Stomach (tissue), 9 donors: Measurements from ENCODE around the gene IQCC. TPM values are rescaled to one million over a fixed set of nuclear protein-coding genes. Genes with fewer than 3 reads are reported as not detected.

Experiments used
- DNase-seq, 2 donors: peaks; one replicate each; pipeline versions ENCODE4 v3.0.0 to v3.0.0-alpha.2; 2013 to 2019
- H3K27ac ChIP-seq, 5 donors: fragments of 200-600 bp in 4 of 5; sonication (generic) in 4 of 5; one replicate each; pipeline ENCODE4 v1.5.1; 2013 to 2019; ENCODE audit warnings: mild to moderate bottlenecking in 1 of 5, moderate library complexity in 1 of 5
- H3K27me3 ChIP-seq, 3 donors: fragments of 200-600 bp; sonication (generic); one replicate each; pipeline ENCODE4 v1.5.1; 2017 to 2019; ENCODE audit warnings: mixed run types in 1 of 3
- H3K36me3 ChIP-seq, 4 donors: fragments of 200-600 bp; sonication (generic); 1 replicate in 3 of 4; 2 replicates in 1 of 4; pipeline ENCODE4 v1.5.1; 2016 to 2019
- H3K4me1 ChIP-seq, 4 donors: fragments of 200-600 bp; sonication (generic); one replicate each; pipeline ENCODE4 v1.5.1; 2016 to 2019
- H3K4me3 ChIP-seq, 4 donors: fragments of 200-600 bp; sonication (generic) in 3 of 4; one replicate each; pipeline ENCODE4 v1.5.1; 2016 to 2019; ENCODE audit warnings: mild to moderate bottlenecking in 1 of 4
- H3K9me3 ChIP-seq, 4 donors: fragments of 200-600 bp; sonication (generic); one replicate each; pipeline ENCODE4 v1.5.1; 2016 to 2019
- CTCF ChIP-seq, 7 experiments: fragments of 450-650 bp in 4 of 7; fragments of 200-600 bp in 3 of 7; sonication (generic) in 3 of 7; IDR thresholded peaks; one replicate each; pipeline ENCODE4 v1.5.1; 2016 to 2019; ENCODE audit warnings: antibody characterized with exemption in 7 of 7, control low read depth in 2 of 7, mild to moderate bottlenecking in 1 of 7
- EP300 ChIP-seq: sonication (generic); formaldehyde crosslinking; IDR thresholded peaks from one replicate; pipeline ENCODE4 v1.6.1; 2017; ENCODE audit warnings: antibody characterized with exemption
- POLR2A ChIP-seq, 4 donors: fragments of 450-650 bp; IDR thresholded peaks; one replicate each; pipeline ENCODE4 v1.6.1; 2016; ENCODE audit warnings: antibody characterized with exemption in 4 of 4, control low read depth in 2 of 4, mild to moderate bottlenecking in 1 of 4, moderate library complexity in 1 of 4
- POLR2AphosphoS5 ChIP-seq, 3 donors: sonication (generic); formaldehyde crosslinking; IDR thresholded peaks; one replicate each; pipeline ENCODE4 v1.6.1; 2016; ENCODE audit warnings: antibody characterized with exemption in 3 of 3
- WGBS, 5 donors: extraction: QIAGEN DNeasy Blood & Tissue Kit in 3 of 5; methylation state at CpG; one replicate each; pipeline versions ENCODE4 v1.1.5 to v1.1.7; 2013 to 2018; 5-methylcytosine and 5-hydroxymethylcytosine counted together
- intact Hi-C: fragments of 100-400 bp; cut with DNase I; formaldehyde crosslinking; loops from one replicate; pipeline ENCODE4 v1.15.1; 2023; ENCODE audit warnings: low total_unique reads
- polyA plus RNA-seq, 3 donors: library from polyadenylated mRNA; stranded (reverse); fragments of 200-250 nt; gene quantifications; one replicate each; pipeline ENCODE4 v1.2.3, GENCODE V29; 2013
- total RNA-seq, 5 donors: library from RNA; depleted of rRNA; stranded (reverse); fragments of >200 nt; gene quantifications; one replicate each; pipeline versions ENCODE4 v1.1.0 to v1.2.3, GENCODE V29; 2014 to 2016
- donor health status: healthy with polysubstance abuse.
- donor health status: Bipolar disorder and iron deficiency.
- donor health status: healthy.

The IQCC gene
- total and polyA plus RNA-seq, 8 donors = 1.3 to 5.5 (median 2.3) TPM; not detected in 1

GRCh38 chr1:32250893-32251716, 45.6 kb downstream of the IQCC start, which contains the start of gene LCK:
TSS of gene LCK (plus strand) at chr1:32251265. CDS start at chr1:32274330, 23,065 bp downstream.
- intact Hi-C loops = no loop called here
- Histone ChIP-seq H3K4me1 (peaks cover 12 to 42% (median 18%) of the 10 kb centered on the region in 4 donors), H3K27ac (peak within 1 kb of the TSS; percentile 50 to 85 (median 75)), H3K27me3 (no peaks in the 10 kb centered on the region), H3K9me3 (no peaks in the 10 kb centered on the region), H3K4me3 (peak within 1 kb of the TSS; percentile 19 to 31 (median 26)), H3K36me3 (no peaks in the 10 kb centered on the region)
- no peak for DNase-seq
- TF ChIP-seq EP300 (no peak), POLR2A (IDR thresholded peaks at IDR 0.05) (peak in 1 of 4 donors; percentile 11)
- 73 to 88% (median 81%) methylated on average over 24 to 25 of the region's 25 CpGs for WGBS, 5 donors

- TF ChIP-seq POLR2A (IDR thresholded peaks at IDR 0.05) (no peak), EP300 (no peak), CTCF (IDR thresholded peaks at IDR 0.05) (no peak), POLR2AphosphoS5 (IDR thresholded peaks at IDR 0.05) (no peak)
- H3K36me3 ChIP-seq = no peaks in the 10 kb centered on the region
- H3K27ac ChIP-seq = peak overlapping the region in 2 of 5 donors; percentile 18 to 20
- WGBS, 5 donors = 73 to 86% (median 82%) methylated on average over 10 of the region's 10 CpGs
- no peak for DNase-seq
- peaks cover 0 to 4% (median 0%) of the 10 kb centered on the region in 3 donors for H3K27me3 ChIP-seq
- intact Hi-C loops = no loop called here
- H3K4me3 ChIP-seq = peak overlapping the region in 1 of 4 donors; percentile 6
- H3K4me1 ChIP-seq = peaks cover 0 to 4% (median 0%) of the 10 kb centered on the region in 4 donors
- H3K9me3 ChIP-seq = no peaks in the 10 kb centered on the region
Measured at GRCh38 chr1:32255072-32256071, 49.9 kb downstream of the IQCC start.

GRCh38 chr1:32256473-32257226, 51.2 kb downstream of the IQCC start:
- Histone ChIP-seq H3K4me1 (no peaks in the 10 kb centered on the region), H3K36me3 (no peaks in the 10 kb centered on the region), H3K4me3 (no peak overlapping the region), H3K9me3 (no peaks in the 10 kb centered on the region), H3K27ac (no peak overlapping the region), H3K27me3 (peaks cover 0 to 4% (median 0%) of the 10 kb centered on the region in 3 donors)
- no peak for TF ChIP-seq CTCF (IDR thresholded peaks at IDR 0.05)
- no peak for TF ChIP-seq POLR2AphosphoS5 (IDR thresholded peaks at IDR 0.05)
- TF ChIP-seq POLR2A (IDR thresholded peaks at IDR 0.05) = no peak
- no peak for DNase-seq
- intact Hi-C loops = no loop called here
- WGBS, 5 donors = 68 to 73% (median 70%) methylated on average over 9 of the region's 9 CpGs

- Histone ChIP-seq H3K27me3 (peaks cover 0 to 4% (median 0%) of the 10 kb centered on the region in 3 donors), H3K4me3 (no peak overlapping the region), H3K36me3 (no peaks in the 10 kb centered on the region), H3K27ac (no peak overlapping the region), H3K9me3 (no peaks in the 10 kb centered on the region), H3K4me1 (no peaks in the 10 kb centered on the region)
- intact Hi-C loops = no loop called here
- no peak for DNase-seq
- TF ChIP-seq POLR2AphosphoS5 (IDR thresholded peaks at IDR 0.05) (no peak), EP300 (no peak), CTCF (IDR thresholded peaks at IDR 0.05) (no peak), POLR2A (IDR thresholded peaks at IDR 0.05) (no peak)
- WGBS, 5 donors = 89 to 92% (median 89%) methylated on average over 6 of the region's 6 CpGs
Measured at GRCh38 chr1:32257227-32257508, 51.7 kb downstream of the IQCC start.

Other genes with a start within 250 kb of the IQCC start
- gene KHDRBS1, start 191.8 kb upstream of the IQCC start, total RNA-seq = 10 to 100 TPM; 21.4 to 99.9 (median 76.9) TPM
- gene KHDRBS1, start 191.8 kb upstream of the IQCC start, polyA plus RNA-seq = 10 to 100 TPM; 50.3 to 64.5 (median 53.6) TPM
- 1 to 10 TPM in 4 of 5 donors, not detected in 1; 2.2 to 6.2 (median 3.4) TPM for gene TMEM39B, start 132.7 kb upstream of the IQCC start, total RNA-seq
- gene TMEM39B, start 132.7 kb upstream of the IQCC start, polyA plus RNA-seq = 1 to 10 TPM; 4.7 to 9.7 (median 6.4) TPM
- 10 to 100 TPM; 14.6 to 38.0 (median 32.6) TPM for gene KPNA6, start 97.6 kb upstream of the IQCC start, total RNA-seq
- gene KPNA6, start 97.6 kb upstream of the IQCC start, polyA plus RNA-seq = 10 to 100 TPM in 1 of 3 donors, 1 to 10 TPM in 2; 7.6 to 11.3 (median 8.5) TPM
- gene TXLNA, start 26.0 kb upstream of the IQCC start, total RNA-seq = 10 to 100 TPM; 20.6 to 48.1 (median 28.0) TPM
- gene TXLNA, start 26.0 kb upstream of the IQCC start, polyA plus RNA-seq = 10 to 100 TPM in 2 of 3 donors, 1 to 10 TPM in 1; 9.8 to 18.4 (median 12.1) TPM
- 10 to 100 TPM in 1 of 5 donors, 1 to 10 TPM in 1, under 1 TPM in 1, not detected in 2; 0.45 to 27.8 (median 5.3) TPM for gene CCDC28B, start 5.1 kb upstream of the IQCC start, total RNA-seq
- gene CCDC28B, start 5.1 kb upstream of the IQCC start, polyA plus RNA-seq = 10 to 100 TPM in 2 of 3 donors, 1 to 10 TPM in 1; 8.7 to 11.8 (median 10.7) TPM
- gene DCDC2B, start 3.4 kb downstream of the IQCC start, total RNA-seq = not detected
- gene DCDC2B, start 3.4 kb downstream of the IQCC start, polyA plus RNA-seq = not detected
- gene TMEM234, start 16.7 kb downstream of the IQCC start, total RNA-seq = 100 to 1,000 TPM in 1 of 5 donors, 10 to 100 TPM in 4; 19.1 to 169 (median 27.1) TPM
- gene TMEM234, start 16.7 kb downstream of the IQCC start, polyA plus RNA-seq = 10 to 100 TPM; 11.6 to 14.3 (median 13.4) TPM
- gene EIF3I, start 16.7 kb downstream of the IQCC start, total RNA-seq = 100 to 1,000 TPM in 2 of 5 donors, 10 to 100 TPM in 3; 21.1 to 444 (median 90.1) TPM
- gene EIF3I, start 16.7 kb downstream of the IQCC start, polyA plus RNA-seq = 100 to 1,000 TPM; 180 to 245 (median 198) TPM
- gene FAM167B, start 41.6 kb downstream of the IQCC start, total RNA-seq = 10 to 100 TPM in 1 of 5 donors, 1 to 10 TPM in 1, not detected in 3; 1.6 to 36.8 TPM
- gene FAM167B, start 41.6 kb downstream of the IQCC start, polyA plus RNA-seq = 1 to 10 TPM; 3.6 to 7.1 (median 4.7) TPM
- gene LCK, start 45.6 kb downstream of the IQCC start, total RNA-seq = 1 to 10 TPM in 4 of 5 donors, under 1 TPM in 1; 0.58 to 6.4 (median 2.0) TPM
- gene LCK, start 45.6 kb downstream of the IQCC start, polyA plus RNA-seq = 1 to 10 TPM; 1.5 to 4.1 (median 2.3) TPM
- 100 to 1,000 TPM in 1 of 5 donors, 10 to 100 TPM in 4; 62.0 to 143 (median 77.0) TPM for gene HDAC1, start 86.4 kb downstream of the IQCC start, total RNA-seq
- gene HDAC1, start 86.4 kb downstream of the IQCC start, polyA plus RNA-seq = 100 to 1,000 TPM in 1 of 3 donors, 10 to 100 TPM in 2; 50.7 to 113 (median 57.1) TPM
- 10 to 100 TPM in 4 of 5 donors, 1 to 10 TPM in 1; 7.6 to 99.4 (median 22.9) TPM for gene MARCKSL1, start 130.6 kb downstream of the IQCC start, total RNA-seq
- 100 to 1,000 TPM in 1 of 3 donors, 10 to 100 TPM in 2; 46.4 to 100 (median 95.3) TPM for gene MARCKSL1, start 130.6 kb downstream of the IQCC start, polyA plus RNA-seq
- 10 to 100 TPM in 2 of 5 donors, 1 to 10 TPM in 3; 2.2 to 21.6 (median 8.8) TPM for gene FAM229A, start 156.8 kb downstream of the IQCC start, total RNA-seq
- 10 to 100 TPM in 1 of 3 donors, 1 to 10 TPM in 2; 7.8 to 10.3 (median 8.7) TPM for gene FAM229A, start 156.8 kb downstream of the IQCC start, polyA plus RNA-seq
- under 1 TPM in 1 of 5 donors, not detected in 4; 0.92 TPM for gene TSSK3, start 156.9 kb downstream of the IQCC start, total RNA-seq
- gene TSSK3, start 156.9 kb downstream of the IQCC start, polyA plus RNA-seq = under 1 TPM in 1 of 3 donors, not detected in 2; 0.43 TPM
- 100 to 1,000 TPM in 1 of 5 donors, 10 to 100 TPM in 4; 35.9 to 126 (median 57.6) TPM for gene BSDC1, start 188.8 kb downstream of the IQCC start, total RNA-seq
- 10 to 100 TPM; 23.8 to 39.0 (median 36.8) TPM for gene BSDC1, start 188.8 kb downstream of the IQCC start, polyA plus RNA-seq